GM08714 (cell line): ENCODE data around the gene S100A7A.

Experiments
- H3K4me3 ChIP-seq: fragments of 200-500 bp; sonication (Bioruptor generic); 2 replicates; pipeline ENCODE4 v1.5.1; 2014; ENCODE audit warnings: mild to moderate bottlenecking, low read length, inconsistent platforms
- ZNF274 ChIP-seq: IDR thresholded peaks from 2 replicates; pipeline ENCODE4 v1.6.1; 2012; ENCODE audit warnings: mild to moderate bottlenecking, low read depth, low read length

The S100A7A gene

GRCh38 chr1:153415850-153416570 is at the start of gene S100A7A:
S100A7A (plus strand) TSS chr1:153416520; CDS start chr1:153418083, 1,563 bp downstream.
- no peak for TF ChIP-seq ZNF274
- H3K4me3 ChIP-seq: no peak within 1 kb of the TSS

DNA sequence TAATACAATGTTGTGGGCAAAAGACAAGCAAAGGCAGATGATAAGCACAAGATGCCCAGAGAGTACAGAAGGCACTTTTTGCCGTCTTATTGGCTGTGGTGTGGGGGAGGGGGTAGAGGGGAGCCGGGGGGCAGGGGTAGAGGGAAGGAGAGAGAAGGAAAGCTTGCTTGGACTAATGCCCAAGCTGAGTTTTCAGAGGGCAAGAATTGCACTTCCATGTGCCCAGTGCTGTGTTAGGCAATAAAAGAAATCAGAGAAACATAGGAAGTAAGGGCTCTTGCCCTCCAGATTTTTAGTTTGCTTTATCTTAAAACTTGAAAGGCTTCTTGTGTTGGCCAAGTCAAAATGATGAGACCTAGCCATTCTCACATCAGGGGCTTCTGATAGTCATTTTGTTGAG is 49.2 kb upstream of the S100A7A start:
- TF ChIP-seq ZNF274: no peak
- H3K4me3 ChIP-seq: no peak overlapping the region

DNA sequence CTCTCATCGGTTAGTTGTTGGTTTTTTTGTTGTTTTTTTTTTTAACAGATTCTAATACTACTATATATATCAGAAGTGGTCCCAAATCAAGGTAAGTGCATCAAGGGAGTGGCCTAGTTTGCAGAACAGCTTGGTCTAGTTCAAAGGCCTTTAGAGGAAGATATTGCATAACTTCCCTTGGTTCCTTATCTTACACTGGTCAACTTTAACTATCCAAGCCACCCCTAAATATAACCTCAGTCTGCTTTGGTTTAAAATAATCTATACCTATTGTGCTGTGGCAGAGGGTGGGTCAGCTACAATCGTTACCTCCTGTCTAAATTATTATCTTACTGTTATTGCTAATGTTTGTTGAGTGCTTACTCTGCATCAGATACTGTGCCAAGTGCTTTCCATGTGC is 47.8 kb upstream of the S100A7A start:
- H3K4me3 ChIP-seq: no peak overlapping the region
- no peak for TF ChIP-seq ZNF274

DNA sequence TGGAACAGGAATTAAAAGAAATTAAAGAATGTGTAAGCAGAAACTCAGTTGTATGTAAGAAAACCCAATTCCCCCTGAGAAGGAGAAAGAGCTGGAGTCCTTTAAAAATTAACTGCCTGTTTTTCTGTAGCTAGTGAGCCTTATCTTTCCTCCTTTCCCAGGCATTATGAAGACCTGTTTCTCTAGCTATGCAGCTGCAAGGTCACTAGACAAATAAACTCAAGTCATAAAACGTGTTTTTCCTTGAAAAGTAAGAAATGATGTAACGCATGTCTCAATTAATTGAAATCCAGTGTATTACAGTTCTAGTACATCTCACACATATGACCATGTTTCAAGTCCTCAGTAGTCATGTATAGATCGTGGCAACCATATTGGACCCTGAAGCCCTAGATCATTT is 46.2 kb upstream of the S100A7A start:
- no peak for TF ChIP-seq ZNF274

DNA sequence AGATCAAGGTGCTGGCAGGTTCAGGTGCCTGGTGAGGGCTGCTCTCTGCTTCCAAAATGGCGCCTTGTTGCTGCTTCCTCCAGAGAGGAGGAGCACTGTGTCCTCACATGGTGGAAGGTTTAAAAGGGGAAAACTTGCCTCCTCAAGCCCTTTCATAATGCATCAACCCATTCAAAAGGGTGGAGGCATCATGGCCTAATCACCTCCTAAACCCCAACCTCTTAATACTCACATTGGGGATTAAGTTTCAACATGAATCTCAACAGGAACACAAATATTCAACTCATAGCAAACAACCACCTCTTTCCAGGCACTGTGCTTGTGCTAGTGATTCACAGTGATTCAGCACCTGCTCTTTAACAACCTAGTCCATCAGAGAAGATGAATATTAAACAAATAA is 45.1 kb upstream of the S100A7A start:
- H3K4me3 ChIP-seq: no peak overlapping the region
- TF ChIP-seq ZNF274: no peak

More for the DNA sequence above, 46.2 kb upstream of the S100A7A start:
- no peak overlapping the region for H3K4me3 ChIP-seq

GRCh38 chr1:153372571-153372970 is 43.7 kb upstream of the S100A7A start:
- TF ChIP-seq ZNF274: no peak
- H3K4me3 ChIP-seq: no peak overlapping the region

DNA sequence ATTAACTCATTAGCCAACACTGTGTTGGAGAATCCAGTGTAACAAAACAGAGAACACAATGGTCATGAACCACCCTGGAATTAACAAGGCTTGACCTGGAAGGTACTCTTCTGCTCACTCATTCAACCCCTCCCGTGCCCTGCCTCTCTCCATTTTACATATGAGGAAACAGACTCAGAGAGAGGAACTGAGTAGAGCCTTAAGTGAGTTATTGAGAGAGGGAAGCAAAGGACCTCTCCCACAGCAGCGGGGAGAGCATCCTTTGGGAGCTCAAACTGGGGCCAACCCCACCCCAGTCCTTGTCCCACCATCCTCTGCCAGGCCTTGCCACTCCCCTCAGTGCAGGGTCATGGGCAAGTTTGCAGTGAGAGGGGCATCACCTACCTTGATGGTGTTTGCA is 42.2 kb upstream of the S100A7A start:
- TF ChIP-seq ZNF274: no peak

DNA sequence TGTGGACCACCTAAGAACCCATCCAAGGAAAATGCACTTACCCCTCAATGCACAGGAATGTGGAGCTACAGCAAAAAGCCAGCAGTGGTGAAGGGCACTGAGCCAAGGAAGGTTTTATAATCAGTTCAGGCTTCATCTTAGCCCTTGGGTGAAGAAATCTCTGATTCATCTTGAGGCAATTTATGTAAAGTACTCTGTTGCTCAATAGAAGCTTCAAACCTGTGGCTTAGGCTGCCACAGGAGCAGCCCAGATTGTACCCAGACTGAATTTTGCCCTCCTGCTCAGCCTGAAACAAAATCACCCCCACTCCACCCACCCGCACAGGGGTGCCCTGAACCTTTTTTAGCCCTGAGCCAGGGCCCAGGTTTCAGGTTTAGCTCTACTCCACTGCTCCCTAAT is 40.8 kb upstream of the S100A7A start, which contains the start of gene S100A12:
TSS of gene S100A12 (minus strand) at position 111 of the 400 bp plus-strand sequence. CDS start 1,029 bp downstream, outside the sequence.
- no peak for TF ChIP-seq ZNF274
- no peak within 1 kb of the TSS for H3K4me3 ChIP-seq

More for the DNA sequence above, 42.2 kb upstream of the S100A7A start:
- H3K4me3 ChIP-seq: no peak overlapping the region

- no peak for TF ChIP-seq ZNF274
- H3K4me3 ChIP-seq: no peak overlapping the region
Measured at GRCh38 chr1:153379591-153379990, 36.7 kb upstream of the S100A7A start.

- no peak for TF ChIP-seq ZNF274
- H3K4me3 ChIP-seq: no peak overlapping the region
Measured at GRCh38 chr1:153380711-153381110, 35.6 kb upstream of the S100A7A start.

- no peak overlapping the region for H3K4me3 ChIP-seq
- no peak for TF ChIP-seq ZNF274
Measured at GRCh38 chr1:153384958-153385580, 31.3 kb upstream of the S100A7A start.

DNA sequence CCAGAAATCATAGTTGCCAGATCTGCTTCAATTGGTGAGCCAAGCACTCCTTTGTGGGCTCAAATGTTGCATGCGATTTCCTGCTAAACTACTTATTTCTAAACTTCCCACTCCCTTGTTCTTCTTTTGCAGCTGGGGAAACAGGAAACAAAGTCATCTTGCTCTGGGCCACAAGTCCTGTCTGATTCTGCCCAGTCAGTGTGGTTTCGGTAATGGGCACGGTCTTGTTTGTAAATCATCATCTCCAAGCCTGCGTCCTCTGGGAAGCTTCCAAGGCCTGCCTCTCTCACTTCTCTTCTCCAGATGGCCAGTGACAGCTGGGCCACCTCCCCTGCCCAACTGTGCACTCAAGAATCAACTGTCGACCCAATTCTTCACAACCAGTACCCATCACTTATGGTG is 29.8 kb upstream of the S100A7A start:
- no peak for TF ChIP-seq ZNF274
- H3K4me3 ChIP-seq: no peak overlapping the region

GRCh38 chr1:153387001-153387400 is 29.3 kb upstream of the S100A7A start:
- no peak overlapping the region for H3K4me3 ChIP-seq
- no peak for TF ChIP-seq ZNF274

- H3K4me3 ChIP-seq: no peak overlapping the region
- TF ChIP-seq ZNF274: no peak
Measured at GRCh38 chr1:153387785-153388184, 28.5 kb upstream of the S100A7A start.

- no peak overlapping the region for H3K4me3 ChIP-seq
- no peak for TF ChIP-seq ZNF274
Measured at GRCh38 chr1:153389401-153389800, 26.9 kb upstream of the S100A7A start.
